ENCODE measurements around the gene B3GALT2. TPM values are rescaled to one million over a fixed set of nuclear protein-coding genes. Genes with fewer than 3 reads are reported as not detected.

Gene B3GALT2
- total RNA-seq, 1 experiment from 2014 or later: not detected

GRCh38 chr1:193190096-193190744, 3.8 kb upstream of the B3GALT2 start (continued):
- TF ChIP-seq ARID4B (CRISPR knock-in tag; IDR thresholded peaks at IDR 0.05; ENCODE audit: borderline replicate concordance) (no peak), MAX (CRISPR knock-in tag; IDR thresholded peaks at IDR 0.05) (no peak), PRDM15 (CRISPR knock-in tag; IDR thresholded peaks at IDR 0.05) (no peak)

- Mint-ChIP-seq H3K27ac (peak overlapping the region; percentile 46; the same call in 1 of the 2 replicates), H3K27me3 (ENCODE audit: low read depth) (no peaks in the 10 kb centered on the region), H3K36me3 (peaks cover 27% of the 10 kb centered on the region), H3K4me1 (peaks cover 18% of the 10 kb centered on the region), H3K4me3 (no peak overlapping the region), H3K9me3 (peaks cover 24% of the 10 kb centered on the region)
- no peak for ATAC-seq
- no peak for DNase-seq (ENCODE audit: low spot score)
- POLR2A ChIA-PET: no interaction called here
- CTCF ChIA-PET: interaction anchor here (0.7 to 1.2 kb wide), 4 partner anchors 8 to 148 kb away, joined by 3 to 5 read pairs (median 4); no protein-coding TSS in a partner anchor
- TF ChIP-seq TEAD4 (CRISPR knock-in tag; IDR thresholded peaks at IDR 0.05) (no peak), GRHL2 (CRISPR knock-in tag; IDR thresholded peaks at IDR 0.05; ENCODE audit: insufficient replicate concordance, severe bottlenecking) (no peak), IRF1 (CRISPR knock-in tag; IDR thresholded peaks at IDR 0.05) (no peak), ZSCAN18 (CRISPR knock-in tag; IDR thresholded peaks at IDR 0.05) (no peak), ZNF512 (CRISPR knock-in tag; IDR thresholded peaks at IDR 0.05; ENCODE audit: borderline replicate concordance) (no peak), FOXJ3 (CRISPR knock-in tag; IDR thresholded peaks at IDR 0.05; ENCODE audit: borderline replicate concordance) (no peak), TEAD1 (CRISPR knock-in tag; IDR thresholded peaks at IDR 0.05) (no peak), ELF4 (CRISPR knock-in tag; IDR thresholded peaks at IDR 0.05; ENCODE audit: low read depth) (no peak), E2F1 (CRISPR knock-in tag; IDR thresholded peaks at IDR 0.05) (no peak), IRF2 (CRISPR knock-in tag; IDR thresholded peaks at IDR 0.05; ENCODE audit: borderline replicate concordance, low read depth) (no peak), USF1 (CRISPR knock-in tag; IDR thresholded peaks at IDR 0.05) (no peak), SP1 (CRISPR knock-in tag; conservative IDR thresholded peaks at IDR 0.05) (no peak), FOXP4 (CRISPR knock-in tag; IDR thresholded peaks at IDR 0.05) (no peak)
Observed at GRCh38 chr1:193189442-193190095, 3.2 kb upstream of the B3GALT2 start.
